GM12891 (cell line): ENCODE measurements around the gene PLAA.

Experiments
- POLR2A ChIP-seq: IDR thresholded peaks from 2 replicates; pipeline ENCODE4 v1.6.1; 2011; ENCODE audit warnings: low read depth, low read length, control low read depth
- POLR2AphosphoS5 ChIP-seq: IDR thresholded peaks from 2 replicates; pipeline ENCODE4 v1.6.1; 2011; ENCODE audit warnings: low read depth, low read length, control low read depth
- TAF1 ChIP-seq: IDR thresholded peaks from 2 replicates; pipeline ENCODE4 v1.6.1; 2011; ENCODE audit warnings: low read depth, low read length, control low read depth

DNA sequence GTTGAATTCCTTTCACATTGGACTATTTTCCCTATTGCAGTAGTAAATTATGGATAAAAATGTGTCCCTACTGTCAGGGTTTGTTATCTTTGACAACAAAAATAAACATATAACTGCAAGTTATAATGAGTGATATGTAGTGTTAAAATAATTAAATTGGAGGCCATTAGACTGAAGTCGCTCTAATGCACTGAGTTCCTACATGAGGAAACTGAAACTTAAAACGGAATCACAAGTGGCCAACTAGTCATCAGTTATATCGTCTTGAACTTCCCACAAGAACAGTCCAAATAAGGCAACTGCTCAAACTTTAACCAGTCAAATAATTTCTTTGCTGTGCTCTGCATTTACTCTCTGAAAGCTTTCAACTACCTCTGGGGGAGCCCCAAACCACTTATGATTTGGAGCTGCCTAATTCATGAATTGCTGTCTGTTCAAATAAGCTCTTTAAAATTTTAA is 7.0 kb upstream of the PLAA start:
- TF ChIP-seq POLR2A (no peak), POLR2AphosphoS5 (no peak), TAF1 (no peak)
